Peyer's patch (tissue), 4 donors: ENCODE results near the gene C13orf46. TPM values are rescaled to one million over a fixed set of nuclear protein-coding genes. Genes with fewer than 3 reads are reported as not detected.

Experiments used
- DNase-seq, 3 donors: peaks; one replicate each; pipeline ENCODE4 v3.0.0-alpha.2; 2017 to 2019
- H3K27ac ChIP-seq, 4 donors: fragments of 200-600 bp; sonication (generic); one replicate each; pipeline ENCODE4 v1.5.1; 2016 to 2019
- H3K27me3 ChIP-seq, 2 donors: fragments of 200-600 bp; sonication (generic); one replicate each; pipeline ENCODE4 v1.5.1; 2019
- H3K36me3 ChIP-seq, 3 donors: fragments of 200-600 bp; sonication (generic); one replicate each; pipeline ENCODE4 v1.5.1; 2016 to 2019
- H3K4me1 ChIP-seq, 4 donors: fragments of 200-600 bp; sonication (generic); one replicate each; pipeline ENCODE4 v1.5.1; 2016 to 2019
- H3K4me3 ChIP-seq, 4 donors: fragments of 200-600 bp; sonication (generic); 1 replicate in 3 of 4; 2 replicates in 1 of 4; pipeline ENCODE4 v1.5.1; 2016 to 2019; ENCODE audit warnings: mild to moderate bottlenecking in 1 of 4
- H3K9me3 ChIP-seq, 4 donors: fragments of 200-600 bp; sonication (generic); one replicate each; pipeline ENCODE4 v1.5.1; 2016 to 2019; ENCODE audit warnings: mild to moderate bottlenecking in 1 of 4
- CTCF ChIP-seq, 6 experiments: fragments of 450-650 bp in 4 of 6; fragments of 200-600 bp in 2 of 6; sonication (generic) in 1 of 6; IDR thresholded peaks; one replicate each; pipeline ENCODE4 v1.5.1; 2017 to 2019; ENCODE audit warnings: antibody characterized with exemption in 6 of 6, mild to moderate bottlenecking in 3 of 6, moderate library complexity in 1 of 6
- POLR2A ChIP-seq, 2 donors: fragments of 450-650 bp; IDR thresholded peaks; one replicate each; pipeline ENCODE4 v1.5.1; 2017; ENCODE audit warnings: antibody characterized with exemption in 2 of 2, mild to moderate bottlenecking in 2 of 2, moderate library complexity in 2 of 2
- total RNA-seq, 4 donors: library from RNA; depleted of rRNA; stranded (reverse); fragments of >200 nt; gene quantifications; one replicate each; pipeline ENCODE4 v1.1.0, GENCODE V29; 2016

C13orf46 gene
- total RNA-seq, 4 donors from 2014 or later: 0.35 to 0.83 TPM; not detected in 2

GRCh38 chr13:114008964-114009589 is 35.2 kb upstream of the C13orf46 start:
- no peaks in the 10 kb centered on the region for H3K4me1 ChIP-seq
- peaks cover 0 to 22% (median 0%) of the 10 kb centered on the region in 3 donors for H3K36me3 ChIP-seq
- no peak overlapping the region for H3K27ac ChIP-seq
- TF ChIP-seq POLR2A (IDR thresholded peaks at IDR 0.05) (no peak), CTCF (IDR thresholded peaks at IDR 0.05) (no peak)
- no peaks in the 10 kb centered on the region for H3K9me3 ChIP-seq
- H3K27me3 ChIP-seq: no peaks in the 10 kb centered on the region
- no peak overlapping the region for H3K4me3 ChIP-seq
- peak in 1 of 3 donors; percentile 42 for DNase-seq

GRCh38 chr13:114007566-114007965 is 33.7 kb upstream of the C13orf46 start:
- H3K9me3 ChIP-seq: no peaks in the 10 kb centered on the region
- no peak overlapping the region for H3K27ac ChIP-seq
- no peaks in the 10 kb centered on the region for H3K27me3 ChIP-seq
- peaks cover 0 to 22% (median 0%) of the 10 kb centered on the region in 3 donors for H3K36me3 ChIP-seq
- TF ChIP-seq POLR2A (IDR thresholded peaks at IDR 0.05): no peak
- no peak for TF ChIP-seq CTCF (IDR thresholded peaks at IDR 0.05)
- H3K4me1 ChIP-seq: no peaks in the 10 kb centered on the region
- peak in 1 of 3 donors; percentile 36 for DNase-seq
- H3K4me3 ChIP-seq: no peak overlapping the region

GRCh38 chr13:114005206-114005724 is 31.4 kb upstream of the C13orf46 start:
- Histone ChIP-seq H3K4me1 (no peaks in the 10 kb centered on the region), H3K36me3 (peaks cover 0 to 13% (median 0%) of the 10 kb centered on the region in 3 donors), H3K9me3 (no peaks in the 10 kb centered on the region), H3K4me3 (no peak overlapping the region), H3K27ac (no peak overlapping the region), H3K27me3 (no peaks in the 10 kb centered on the region)
- DNase-seq: peak in 1 of 3 donors; percentile 41
- no peak for TF ChIP-seq POLR2A (IDR thresholded peaks at IDR 0.05)
- TF ChIP-seq CTCF (IDR thresholded peaks at IDR 0.05): no peak

- Histone ChIP-seq H3K27me3 (no peaks in the 10 kb centered on the region), H3K27ac (no peak overlapping the region), H3K4me3 (no peak overlapping the region), H3K4me1 (no peaks in the 10 kb centered on the region), H3K9me3 (no peaks in the 10 kb centered on the region), H3K36me3 (peaks cover 0 to 7% (median 0%) of the 10 kb centered on the region in 3 donors)
- TF ChIP-seq CTCF (IDR thresholded peaks at IDR 0.05) (no peak), POLR2A (IDR thresholded peaks at IDR 0.05) (no peak)
- peak in 1 of 3 donors; percentile 56 for DNase-seq
Observed at GRCh38 chr13:114004420-114005205, 30.7 kb upstream of the C13orf46 start.

- no peaks in the 10 kb centered on the region for H3K36me3 ChIP-seq
- DNase-seq: peak in 1 of 3 donors; percentile 43
- no peak overlapping the region for H3K4me3 ChIP-seq
- H3K27me3 ChIP-seq: no peaks in the 10 kb centered on the region
- no peak for TF ChIP-seq CTCF (IDR thresholded peaks at IDR 0.05)
- TF ChIP-seq POLR2A (IDR thresholded peaks at IDR 0.05): no peak
- H3K27ac ChIP-seq: no peak overlapping the region
- H3K4me1 ChIP-seq: no peaks in the 10 kb centered on the region
- H3K9me3 ChIP-seq: no peaks in the 10 kb centered on the region
Observed at GRCh38 chr13:114002771-114003321, 29.0 kb upstream of the C13orf46 start.
